ENCODE results near the gene PTPRM. TPM values are rescaled to one million over a fixed set of nuclear protein-coding genes. Genes with fewer than 3 reads are reported as not detected.

Gene PTPRM
- total RNA-seq, 4 donors from 2014 or later: 206 to 337 (median 255) TPM

- no peak for TF ChIP-seq CTCF (IDR thresholded peaks at IDR 0.05; ENCODE audit: low read depth)
Observed at GRCh38 chr18:8375249-8375648, 808.1 kb downstream of the PTPRM start.

- no peak for TF ChIP-seq CTCF (IDR thresholded peaks at IDR 0.05; ENCODE audit: low read depth)
Observed at GRCh38 chr18:8376113-8376512, 809.0 kb downstream of the PTPRM start.

DNA sequence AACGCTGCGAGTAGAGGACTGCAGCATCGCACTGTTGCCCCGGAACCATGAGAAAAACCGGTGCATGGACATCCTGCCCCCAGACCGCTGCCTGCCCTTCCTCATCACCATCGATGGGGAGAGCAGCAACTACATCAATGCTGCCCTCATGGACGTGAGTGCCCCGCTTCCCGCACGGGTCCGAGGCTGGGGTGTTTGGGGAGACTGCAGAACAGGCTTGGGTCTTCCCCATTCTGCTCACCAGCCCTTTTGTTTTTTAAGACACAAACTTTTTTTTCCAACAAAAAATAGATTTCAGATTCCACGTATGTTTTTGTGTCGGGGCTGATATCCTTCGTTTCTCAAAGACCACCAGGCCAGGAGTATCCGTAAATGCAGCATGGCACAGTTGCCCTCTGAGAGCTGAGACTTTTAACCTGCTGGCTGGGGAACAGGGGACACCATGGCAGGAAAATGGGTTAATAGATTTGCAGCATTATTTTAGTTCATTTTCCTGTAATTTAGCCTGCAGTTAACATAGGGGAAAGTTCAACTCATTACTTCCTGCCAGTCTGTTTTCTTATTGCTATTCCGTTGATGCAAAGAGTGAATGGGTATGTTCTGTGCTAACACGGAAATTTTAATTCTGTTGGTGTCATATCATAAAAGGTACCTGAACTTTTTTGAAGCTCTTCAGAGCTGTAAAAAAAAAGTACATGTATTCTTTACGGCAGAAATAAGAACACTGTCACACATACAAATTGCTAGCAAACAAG, 812.2 kb downstream of the PTPRM start:
- no peak for TF ChIP-seq CTCF (IDR thresholded peaks at IDR 0.05; ENCODE audit: low read depth)

GRCh38 chr18:8380006-8380405, 812.9 kb downstream of the PTPRM start:
- no peak for TF ChIP-seq CTCF (IDR thresholded peaks at IDR 0.05; ENCODE audit: low read depth)

- no peak for TF ChIP-seq CTCF (IDR thresholded peaks at IDR 0.05; ENCODE audit: low read depth)
Observed at GRCh38 chr18:8380926-8381325, 813.8 kb downstream of the PTPRM start.

DNA sequence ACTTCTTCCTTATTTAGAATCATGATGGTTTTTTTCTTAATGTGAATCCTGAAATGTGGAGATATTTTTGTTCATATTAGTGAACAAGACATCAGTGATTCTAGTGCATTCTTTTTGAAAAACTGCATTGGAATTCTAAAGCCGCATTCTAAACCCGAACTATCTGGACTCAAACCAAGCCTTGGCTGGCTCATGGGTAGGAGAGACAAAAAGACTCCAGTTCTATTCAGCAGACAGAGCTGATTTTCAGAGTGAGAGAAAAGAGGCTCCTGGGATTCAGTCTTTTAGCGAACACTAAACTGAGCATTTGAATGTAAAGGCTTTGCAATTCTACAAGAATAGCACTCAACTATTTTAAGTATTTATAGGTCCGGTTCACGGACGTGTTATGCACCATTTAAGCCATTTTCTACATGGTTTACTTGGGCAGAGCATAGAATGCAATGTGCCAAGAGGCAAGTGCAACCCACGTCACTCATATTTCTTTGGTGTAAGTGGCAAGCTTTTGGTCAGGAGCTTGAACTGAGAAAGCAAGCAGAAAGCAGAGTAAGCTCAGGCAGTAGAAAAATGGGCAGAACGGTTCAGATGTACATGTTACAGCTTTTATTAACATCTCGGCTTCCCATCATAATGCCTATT, 814.8 kb downstream of the PTPRM start:
- TF ChIP-seq CTCF (IDR thresholded peaks at IDR 0.05; ENCODE audit: low read depth): no peak

GRCh38 chr18:8385400-8385799, 818.3 kb downstream of the PTPRM start:
- TF ChIP-seq CTCF (IDR thresholded peaks at IDR 0.05; ENCODE audit: low read depth): no peak

All from subcutaneous adipose tissue (tissue), 4 donors.